K562 (cell line): Measurements from ENCODE around the gene TMEM126B. TPM values are rescaled to one million over a fixed set of nuclear protein-coding genes. Genes with fewer than 3 reads are reported as not detected.

Experiments
- ATAC-seq: fragments of 200-7000 bp; cut with Tn5 transposase; 3 replicates; pipeline ENCODE4 v1.9.1; 2020; ENCODE audit warnings: moderate library complexity
- BruUV-seq: library from RNA; stranded (reverse); fragments of 400-500 nt; replicated peaks from 2 replicates; lab custom pipeline; 2021; lab: Mats Ljungman, UMichigan
- CTCF ChIA-PET: fragments of 300-600 bp; formaldehyde crosslinking; extraction: SDS; loops from one replicate; lab custom pipeline; 2021; ENCODE audit warnings: low intra/inter-chr PET ratio; lab: Yijun Ruan, JAX
- POLR2A ChIA-PET: fragments of 300-600, 350-650 bp; sonication (Branson Sonifier 250); formaldehyde crosslinking; extraction: SDS; loops from one replicate; lab custom pipeline; 2021; ENCODE audit warnings: antibody characterized with exemption, inconsistent platforms; lab: Yijun Ruan, JAX
- DNase-seq, 4 experiments: peaks; one replicate each; pipeline versions ENCODE4 v3.0.0 to v3.0.0-alpha.2; 2011 to 2018; ENCODE audit warnings: low spot score in 3 of 4, mixed read lengths in 3 of 4; ENCODE audit errors: extremely low read depth in 1 of 4
- FAIRE-seq: peaks from 2 replicates; lab custom pipeline; 2011; peaks lifted over from hg19 to GRCh38; lab: Jason Lieb, UNC
- H2AFZ ChIP-seq: 2 replicates; pipeline ENCODE4 v1.6.0; 2011; ENCODE audit warnings: low read depth, low read length, control low read depth, inconsistent platforms
- H3K27ac ChIP-seq: fragments of 200-600 bp; 3 replicates; pipeline ENCODE4 v1.8.0; 2011; ENCODE audit warnings: low read depth, mild to moderate bottlenecking, control low read depth, inconsistent platforms, low read length, moderate library complexity, mixed read lengths; ENCODE audit errors: extremely low read depth
- H3K27me3 ChIP-seq, 2 experiments: fragments of 300-600 bp in 1 of 2; 2 replicates in 1 of 2; 3 replicates in 1 of 2; pipeline versions ENCODE4 v1.6.0 to v1.8.0; 2011; ENCODE audit warnings: inconsistent platforms in 2 of 2, low read length in 2 of 2, mild to moderate bottlenecking in 1 of 2, mixed read lengths in 1 of 2, moderate library complexity in 1 of 2; ENCODE audit not compliant: control insufficient read depth in 2 of 2, insufficient read depth in 2 of 2
- H3K36me3 ChIP-seq: fragments of 300-600 bp; 3 replicates; pipeline ENCODE4 v1.8.0; 2011; ENCODE audit warnings: mild to moderate bottlenecking, low read length, inconsistent platforms; ENCODE audit not compliant: control insufficient read depth, insufficient read depth
- H3K4me1 ChIP-seq, 2 experiments: fragments of 200-600 bp in 1 of 2; replicated peaks in 1 of 2; 2 replicates in 1 of 2; 3 replicates in 1 of 2; pipeline versions ENCODE4 v1.5.1 to v1.8.0; 2011; ENCODE audit warnings: inconsistent platforms in 2 of 2, low read length in 2 of 2, mild to moderate bottlenecking in 1 of 2, mixed read lengths in 1 of 2, moderate library complexity in 1 of 2; ENCODE audit not compliant: control insufficient read depth in 2 of 2, insufficient read depth in 2 of 2
- H3K4me2 ChIP-seq: 2 replicates; pipeline ENCODE4 v1.6.1; 2011; ENCODE audit warnings: low read length, control low read depth, inconsistent platforms, mixed read lengths; ENCODE audit not compliant: insufficient read depth
- H3K4me3 ChIP-seq: fragments of 200-600 bp; sonication (generic), shearing (Covaris generic); 2 replicates; pipeline ENCODE4 v1.5.1; 2016; ENCODE audit warnings: control low read depth, inconsistent platforms
- H3K79me2 ChIP-seq: fragments of 200-600 bp; 3 replicates; pipeline ENCODE4 v1.8.0; 2011; ENCODE audit warnings: low read length, inconsistent platforms; ENCODE audit not compliant: control insufficient read depth, insufficient read depth
- H3K9ac ChIP-seq, 2 experiments: 2 replicates each; pipeline versions ENCODE4 v1.6.0 to v1.6.1; 2011; ENCODE audit warnings: low read depth in 2 of 2, low read length in 2 of 2, control low read depth in 1 of 2, inconsistent platforms in 1 of 2, mild to moderate bottlenecking in 1 of 2, mixed read lengths in 1 of 2; ENCODE audit not compliant: insufficient read depth in 1 of 2
- H3K9me1 ChIP-seq: one replicate; pipeline ENCODE4 v1.6.0; 2011; ENCODE audit warnings: inconsistent platforms, mild to moderate bottlenecking, low read length, moderate library complexity; ENCODE audit not compliant: control insufficient read depth, insufficient read depth
- H3K9me3 ChIP-seq: replicated peaks from 2 replicates; pipeline ENCODE4 v1.5.1; 2011; ENCODE audit warnings: low read depth, low read length, inconsistent platforms; ENCODE audit not compliant: control insufficient read depth, insufficient read depth
- H4K20me1 ChIP-seq: replicated peaks from 2 replicates; pipeline ENCODE4 v1.6.1; 2011; ENCODE audit warnings: low read length, inconsistent platforms, mixed read lengths; ENCODE audit not compliant: control insufficient read depth, insufficient read depth
- CBFA2T3 ChIP-seq: fragments of 450-650 bp; IDR thresholded peaks from 2 replicates; pipeline ENCODE4 v1.6.1; 2017
- FOXJ2 ChIP-seq: fragments of 200-800 bp; sonication (Bioruptor generic); IDR thresholded peaks from 2 replicates; pipeline ENCODE4 v1.6.1; 2016; ENCODE audit warnings: missing genetic modification characterization, missing compliant biosample characterization
- KDM1A ChIP-seq, 2 experiments: fragments of 450-650 bp; IDR thresholded peaks; 2 replicates each; pipeline ENCODE4 v1.6.1; 2016; ENCODE audit warnings: mild to moderate bottlenecking in 2 of 2
- NFIC ChIP-seq: fragments of 450-650 bp; IDR thresholded peaks from 2 replicates; pipeline ENCODE4 v1.6.1; 2017; ENCODE audit warnings: mild to moderate bottlenecking, inconsistent platforms
- NFIX ChIP-seq: fragments of 250-450 bp; sonication (Bioruptor Pico); IDR thresholded peaks from 2 replicates; pipeline ENCODE4 v1.4.0; 2020; ENCODE audit warnings: low read depth, mild to moderate bottlenecking, moderate library complexity
- RBBP5 ChIP-seq: fragments of 200-600 bp; sonication (generic); IDR thresholded peaks from 2 replicates; pipeline ENCODE4 v1.6.1; 2012; ENCODE audit warnings: borderline replicate concordance, mild to moderate bottlenecking, low read length, control low read depth, inconsistent platforms; ENCODE audit not compliant: insufficient read depth, poor library complexity, severe bottlenecking
- RCOR1 ChIP-seq, 2 experiments: IDR thresholded peaks; 2 replicates each; pipeline ENCODE4 v1.6.1; 2012; ENCODE audit warnings: low read depth in 2 of 2, low read length in 2 of 2, borderline replicate concordance in 1 of 2, improper control_type of control experiment in 1 of 2
- TEAD4 ChIP-seq, 2 experiments: sonication (generic) in 1 of 2; formaldehyde crosslinking in 1 of 2; IDR thresholded peaks; 2 replicates each; pipeline versions ENCODE4 v1.6.1 to v1.8.0; 2012 to 2022; ENCODE audit warnings: borderline replicate concordance in 1 of 2, inconsistent platforms in 1 of 2, low read length in 1 of 2, mild to moderate bottlenecking in 1 of 2, missing genetic modification reagents in 1 of 2
- WGBS: fragments of 100-300 bp; shearing (Covaris generic); methylation state at CpG from one replicate; pipeline ENCODE4 v1.1.6; 2016; ENCODE audit warnings: low coverage, mixed read lengths; ENCODE audit not compliant: insufficient coverage; ENCODE audit errors: missing lambda C conversion rate; 5-methylcytosine and 5-hydroxymethylcytosine counted together
- in situ Hi-C: fragments of 300-500 bp; cut with MboI; formaldehyde crosslinking; loops from 4 replicates; pipeline ENCODE4 v1.15.0; 2018; ENCODE audit warnings: inconsistent platforms, mixed read lengths
- intact Hi-C: fragments of 100-400 bp; cut with micrococcal nuclease; formaldehyde crosslinking; loops from 2 replicates; pipeline ENCODE4 v1.14.2; 2022
- polyA plus RNA-seq, 8 experiments: library from polyadenylated mRNA; depleted of rRNA in 4 of 8; stranded (reverse) in 5 of 8; unstranded in 3 of 8; fragments of >200 nt; fragmentation: Nextera tagmentation in 2 of 8; fragmentation: Illumina TruSeq in 1 of 8; extraction: Ambion mirVana in 2 of 8; extraction: Trizol in 1 of 8; gene quantifications; 2 replicates each; pipeline versions ENCODE4 v1.2.1 to v1.2.3, GENCODE V29; 2011 to 2014; ENCODE audit warnings: inconsistent platforms in 1 of 8, missing spikeins in 1 of 8
- total RNA-seq, 7 experiments: library from RNA; depleted of rRNA in 6 of 7; stranded (reverse); fragments of >200 nt in 6 of 7; fragmentation: Illumina TruSeq in 2 of 7; extraction: Trizol in 2 of 7; gene quantifications; 2 replicates each; pipeline versions ENCODE4 v1.2.1 to v1.2.3, GENCODE V29; 2011 to 2021; ENCODE audit warnings: low replicate concordance in 1 of 7

The TMEM126B gene
- total and polyA plus RNA-seq, 9 of the 15 experiments (the other 6 are each of a cell fraction or from before 2014, with no cell fraction given) = 85.5 to 226 (median 164) TPM

GRCh38 chr11:85643191-85643614, 14.8 kb downstream of the TMEM126B start:
- TF ChIP-seq NFIC (peak; percentile 95), KDM1A (IDR thresholded peaks at IDR 0.05) (peak in 1 of 2 experiments; percentile 66; a peak in 2 of 4 replicates), CBFA2T3 (peak; percentile 36; the same call in 1 of the 2 replicates), FOXJ2 (peak; percentile 60; the same call in 1 of the 2 replicates), NFIX (peak; percentile 39; the same call in 1 of the 2 replicates), RCOR1 (IDR thresholded peaks at IDR 0.05; ENCODE audit: borderline replicate concordance in 1 of 2, low read depth in 2 of 2, low read length in 2 of 2) (peak in 1 of 2 experiments; percentile 21; a peak in 1 of 4 replicates), TEAD4 (IDR thresholded peaks at IDR 0.05; ENCODE audit: low read length) (no peak), TEAD4 (CRISPR knock-in tag; IDR thresholded peaks at IDR 0.05; ENCODE audit: borderline replicate concordance) (no peak), RBBP5 (no peak)
- TF ChIP-seq, all 486 proteins: peak for 6
- in situ Hi-C loops = no loop called here
- Histone ChIP-seq H3K36me3 (peaks cover under 1% of the 10 kb centered on the region; the same call in 1 of the 3 replicates), H3K4me3 (no peak overlapping the region), H3K9me3 (no peaks in the 10 kb centered on the region), H3K9me1 (no peaks in the 10 kb centered on the region), H3K9ac (no peak overlapping the region), H4K20me1 (no peaks in the 10 kb centered on the region), H3K4me1 (no peaks in the 10 kb centered on the region; a peak in 1 of 5 replicates), H3K27me3 (no peaks in the 10 kb centered on the region), H3K79me2 (peaks cover 9% of the 10 kb centered on the region; the same call in 1 of the 3 replicates), H2AFZ (no peak overlapping the region), H3K4me2 (no peak overlapping the region), H3K27ac (no peak overlapping the region)
- ChIA-PET POLR2A (interaction anchor here (1.0 kb wide), 1 partner anchor 15 kb away, joined by 6 read pairs; the partner anchor contains the start of gene TMEM126B), CTCF (no interaction called here)
- 10% methylated on average over 2 of the region's 2 CpGs for WGBS
- ATAC-seq (no peak), FAIRE-seq (no peak), DNase-seq (peak in 1 of 4 experiments; percentile 36)
- intact Hi-C loops = no loop called here
- BruUV-seq = no TSS peak
